ENCODE measurements around the gene IP6K3. TPM values are rescaled to one million over a fixed set of nuclear protein-coding genes. Genes with fewer than 3 reads are reported as not detected.

Gene IP6K3
- total RNA-seq, 1 experiment from 2014 or later, result not detected

GRCh38 chr6:33722103-33722623 is 24.5 kb downstream of the IP6K3 start:
- intact Hi-C loops (cut with micrococcal nuclease; ENCODE audit: unreplicated experiment), result no loop called here
- Histone ChIP-seq H3K36me3 (ENCODE audit: control insufficient read depth, insufficient read depth, low read length) (no peaks in the 10 kb centered on the region), H3K27ac (ENCODE audit: low read length) (no peak overlapping the region), H3K27me3 (ENCODE audit: control insufficient read depth, insufficient read depth, low read length) (peaks cover 4% of the 10 kb centered on the region; the same call in 1 of the 2 replicates), H3K4me3 (ENCODE audit: low read depth in 2 of 2, low read length in 2 of 2) (no peak overlapping the region), H3K4me1 (ENCODE audit: control insufficient read depth, insufficient read depth, low read length) (no peaks in the 10 kb centered on the region), H3K9me3 (ENCODE audit: control insufficient read depth, insufficient read depth, low read depth, low read length) (no peaks in the 10 kb centered on the region)
- in situ Hi-C loops (cut with HindIII; ENCODE audit: low pct_unique_long_range_greater_than_20kb, low sequenced_read_pairs), result no loop called here
- POLR2A ChIA-PET, result interaction anchor here (0.5 kb wide), 1 partner anchor 258 kb away, joined by 9 read pairs; no protein-coding TSS in a partner anchor
- no peak for TF ChIP-seq CTCF (IDR thresholded peaks at IDR 0.05)
- TF ChIP-seq POLR2AphosphoS5 (IDR thresholded peaks at IDR 0.05; ENCODE audit: low read depth, low read length), result no peak
- no peak for TF ChIP-seq REST (IDR thresholded peaks at IDR 0.05; ENCODE audit: insufficient read depth in 1 of 2, low read depth in 2 of 2, low read length in 1 of 2)
- no peak for TF ChIP-seq TCF7L2 (IDR thresholded peaks at IDR 0.05; ENCODE audit: low read depth, low read length)
- TF ChIP-seq SIN3A (IDR thresholded peaks at IDR 0.05; ENCODE audit: borderline replicate concordance, insufficient read depth, low read depth, low read length), result no peak
- BruUV-seq (replicated peaks), result no TSS peak
- ATAC-seq (no peak), DNase-seq (ENCODE audit: low read depth, low spot score) (no peak)
- CTCF ChIA-PET, result no interaction called here

DNA sequence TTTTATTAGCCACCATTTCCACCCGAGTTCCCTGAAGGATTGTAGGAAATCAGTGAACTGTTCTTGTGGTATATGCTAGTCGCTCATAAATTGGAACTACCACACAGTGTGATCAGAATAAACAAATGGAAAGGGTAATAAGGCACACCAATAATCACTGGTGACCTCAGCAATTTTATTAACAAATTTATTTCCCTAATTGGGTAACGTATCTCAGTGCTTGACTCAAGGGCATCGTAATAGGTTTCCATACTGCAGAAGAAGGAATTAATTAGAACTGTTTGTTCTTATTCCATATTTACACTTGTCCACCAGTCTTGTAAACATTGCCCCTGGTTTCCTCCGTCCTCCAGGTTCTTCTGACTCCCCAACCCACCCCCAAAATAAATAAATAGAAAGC is 25.2 kb downstream of the IP6K3 start:
- no peak overlapping the region for H3K27ac ChIP-seq (ENCODE audit: low read length)
- H3K36me3 ChIP-seq (ENCODE audit: control insufficient read depth, insufficient read depth, low read length), result no peaks in the 10 kb centered on the region
- DNase-seq (ENCODE audit: low read depth, low spot score) (no peak), ATAC-seq (no peak)
- ChIA-PET POLR2A (no interaction called here), CTCF (no interaction called here)
- TF ChIP-seq TCF7L2 (IDR thresholded peaks at IDR 0.05; ENCODE audit: low read depth, low read length) (no peak), CTCF (IDR thresholded peaks at IDR 0.05) (no peak), POLR2AphosphoS5 (IDR thresholded peaks at IDR 0.05; ENCODE audit: low read depth, low read length) (no peak), REST (IDR thresholded peaks at IDR 0.05; ENCODE audit: insufficient read depth in 1 of 2, low read depth in 2 of 2, low read length in 1 of 2) (no peak), SIN3A (IDR thresholded peaks at IDR 0.05; ENCODE audit: borderline replicate concordance, insufficient read depth, low read depth, low read length) (no peak)
- H3K9me3 ChIP-seq (ENCODE audit: control insufficient read depth, insufficient read depth, low read depth, low read length), result no peaks in the 10 kb centered on the region
- in situ Hi-C loops (cut with HindIII; ENCODE audit: low pct_unique_long_range_greater_than_20kb, low sequenced_read_pairs) (no loop called here), intact Hi-C loops (cut with micrococcal nuclease; ENCODE audit: unreplicated experiment) (no loop called here)
- BruUV-seq (replicated peaks), result no TSS peak
- peaks cover 4% of the 10 kb centered on the region; the same call in 1 of the 2 replicates for H3K27me3 ChIP-seq (ENCODE audit: control insufficient read depth, insufficient read depth, low read length)
- H3K4me3 ChIP-seq (ENCODE audit: low read depth in 2 of 2, low read length in 2 of 2), result no peak overlapping the region
- no peaks in the 10 kb centered on the region for H3K4me1 ChIP-seq (ENCODE audit: control insufficient read depth, insufficient read depth, low read length)

Data from Panc1 (cell line).